HCT116 (cell line): ENCODE data around the gene MRPL34. TPM values are rescaled to one million over a fixed set of nuclear protein-coding genes. Genes with fewer than 3 reads are reported as not detected.

Experiments used
- ATAC-seq: fragments of 200-7000 bp; cut with Tn5 transposase; 2 replicates; pipeline ENCODE4 v1.9.1; 2020; ENCODE audit warnings: mild to moderate bottlenecking, moderate library complexity
- BruUV-seq: library from RNA; stranded (reverse); fragments of 400-500 nt; replicated peaks from 2 replicates; lab custom pipeline; 2021; lab: Mats Ljungman, UMichigan
- CTCF ChIA-PET: fragments of 300-600 bp; sonication (Branson Sonifier 250); formaldehyde crosslinking; loops from one replicate; lab custom pipeline; 2021; ENCODE audit warnings: antibody characterized with exemption; lab: Charles Lee
- POLR2A ChIA-PET: fragments of 300-600, 350-600 bp; sonication (Branson Sonifier 250); formaldehyde crosslinking; loops from one replicate; lab custom pipeline; 2021; ENCODE audit warnings: antibody characterized with exemption; lab: Charles Lee
- RAD21 ChIA-PET, 2 experiments: fragments of 300-600 bp; sonication (Branson Sonifier 250); formaldehyde crosslinking; loops; one replicate each; lab custom pipeline; 2023; ENCODE audit warnings: low total read pairs in 2 of 2; ENCODE audit not compliant: uncharacterized antibody in 2 of 2, unreplicated experiment in 2 of 2, low non-redundant PET in 1 of 2; lab: Charles Lee
- DNase-seq: peaks from one replicate; pipeline ENCODE4 v3.0.0-alpha.2; 2010; ENCODE audit warnings: low read depth, low spot score
- H2AFZ ChIP-seq: fragments of 200-600 bp; shearing (Covaris generic), sonication (generic); 2 replicates; pipeline ENCODE4 v1.6.1; 2017; ENCODE audit warnings: low read depth, mixed run types, mixed read lengths, antibody characterized with exemption, low read length; ENCODE audit not compliant: poor library complexity, severe bottlenecking
- H3K27ac ChIP-seq: 2 replicates; pipeline ENCODE4 v1.5.1; 2012; ENCODE audit warnings: low read depth, low read length
- H3K27me3 ChIP-seq: fragments of 200-600 bp; sonication (generic); 2 replicates; pipeline ENCODE4 v1.6.1; 2016; ENCODE audit warnings: mixed run types, low read length, mixed read lengths; ENCODE audit not compliant: insufficient read depth
- H3K36me3 ChIP-seq, 2 experiments: fragments of 200-500 bp in 1 of 2; fragments of 200-600 bp in 1 of 2; sonication (Bioruptor generic) in 1 of 2; sonication (generic) in 1 of 2; 2 replicates each; pipeline versions ENCODE4 v1.5.1 to v1.6.1; 2014 to 2016; ENCODE audit warnings: low read length in 2 of 2, inconsistent platforms in 1 of 2, mixed read lengths in 1 of 2, mixed run types in 1 of 2; ENCODE audit not compliant: insufficient read depth in 2 of 2, control insufficient read depth in 1 of 2
- H3K4me1 ChIP-seq, 2 experiments: fragments of 200-600 bp in 1 of 2; sonication (generic) in 1 of 2; 2 replicates each; pipeline versions ENCODE4 v1.5.1 to v1.6.1; 2012 to 2017; ENCODE audit warnings: low read length in 2 of 2, inconsistent platforms in 1 of 2, mild to moderate bottlenecking in 1 of 2, mixed read lengths in 1 of 2, mixed run types in 1 of 2, moderate library complexity in 1 of 2; ENCODE audit not compliant: insufficient read depth in 2 of 2, control insufficient read depth in 1 of 2
- H3K4me2 ChIP-seq: fragments of 200-600 bp; sonication (generic); 2 replicates; pipeline ENCODE4 v1.6.1; 2017; ENCODE audit warnings: mixed run types, low read length, mixed read lengths
- H3K4me3 ChIP-seq, 2 experiments: fragments of 200-600 bp in 1 of 2; sonication (generic) in 1 of 2; replicated peaks in 1 of 2; 2 replicates each; pipeline ENCODE4 v1.5.1; 2011 to 2016; ENCODE audit warnings: low read length in 2 of 2, control low read depth in 1 of 2, low read depth in 1 of 2, mild to moderate bottlenecking in 1 of 2, mixed read lengths in 1 of 2, mixed run types in 1 of 2
- H3K79me2 ChIP-seq: fragments of 200-600 bp; sonication (generic); 2 replicates; pipeline ENCODE4 v1.6.1; 2017; ENCODE audit warnings: mild to moderate bottlenecking, mixed run types, low read length, moderate library complexity, mixed read lengths; ENCODE audit not compliant: insufficient read depth
- H3K9ac ChIP-seq: fragments of 200-600 bp; sonication (generic); 2 replicates; pipeline ENCODE4 v1.6.1; 2016; ENCODE audit warnings: low read length, mixed read lengths
- H3K9me2 ChIP-seq: fragments of 200-600 bp; sonication (generic), shearing (Covaris generic); 2 replicates; pipeline ENCODE4 v1.6.1; 2017; ENCODE audit warnings: mixed run types, mild to moderate bottlenecking, moderate library complexity; ENCODE audit not compliant: insufficient read depth
- H3K9me3 ChIP-seq, 2 experiments: fragments of 200-500 bp in 1 of 2; fragments of 200-600 bp in 1 of 2; sonication (Bioruptor generic) in 1 of 2; sonication (generic) in 1 of 2; 2 replicates each; pipeline ENCODE4 v1.6.1; 2014 to 2017; ENCODE audit warnings: low read length in 2 of 2, mixed read lengths in 2 of 2, inconsistent platforms in 1 of 2, low read depth in 1 of 2, mild to moderate bottlenecking in 1 of 2, mixed run types in 1 of 2, moderate library complexity in 1 of 2; ENCODE audit not compliant: control insufficient read depth in 1 of 2, insufficient read depth in 1 of 2
- H4K20me1 ChIP-seq: fragments of 200-600 bp; sonication (generic), shearing (Covaris generic); 2 replicates; pipeline ENCODE4 v1.6.1; 2017; ENCODE audit warnings: mixed run types, mild to moderate bottlenecking, moderate library complexity; ENCODE audit not compliant: insufficient read depth
- POLR2AphosphoS5 ChIP-seq: IDR thresholded peaks from 2 replicates; pipeline ENCODE4 v1.6.1; 2011; ENCODE audit warnings: mild to moderate bottlenecking, low read depth, low read length, moderate library complexity
- TCF7L2 ChIP-seq: IDR thresholded peaks from 2 replicates; pipeline ENCODE4 v1.7.0; 2011; ENCODE audit warnings: borderline replicate concordance, inconsistent platforms; ENCODE audit not compliant: insufficient read depth, insufficient read length; ENCODE audit errors: extremely low read depth
- ZFX ChIP-seq: fragments of 450-650 bp; IDR thresholded peaks from 2 replicates; pipeline ENCODE4 v1.6.1; 2017
- intact Hi-C: fragments of 100-400 bp; cut with micrococcal nuclease; formaldehyde crosslinking; loops from 2 replicates; pipeline ENCODE4 v1.10.0; 2022
- total RNA-seq: library from RNA; stranded (reverse); gene quantifications from one replicate; pipeline ENCODE4 v1.2.1, GENCODE V29; 2021; ENCODE audit not compliant: unreplicated experiment
- TF ChIP-seq, protein P1 (sequence below), 3 experiments: fragments of 200-600 bp in 1 of 3; sonication (generic) in 1 of 3; IDR thresholded peaks in 2 of 3; conservative IDR thresholded peaks in 1 of 3; 2 replicates each; pipeline ENCODE4 v1.5.1; 2012 to 2017; ENCODE audit warnings: low read depth in 2 of 3, low read length in 2 of 3, antibody characterized with exemption in 1 of 3, borderline replicate concordance in 1 of 3, control low read depth in 1 of 3, mild to moderate bottlenecking in 1 of 3, mixed read lengths in 1 of 3, mixed run types in 1 of 3, moderate library complexity in 1 of 3; ENCODE audit not compliant: insufficient read depth in 1 of 3
- TF ChIP-seq, protein P2 (sequence below): IDR thresholded peaks from 2 replicates; pipeline ENCODE4 v1.6.1; 2012

Gene MRPL34
- total RNA-seq, 1 experiment from 2014 or later = 114 TPM

- TF ChIP-seq, protein P1, sequence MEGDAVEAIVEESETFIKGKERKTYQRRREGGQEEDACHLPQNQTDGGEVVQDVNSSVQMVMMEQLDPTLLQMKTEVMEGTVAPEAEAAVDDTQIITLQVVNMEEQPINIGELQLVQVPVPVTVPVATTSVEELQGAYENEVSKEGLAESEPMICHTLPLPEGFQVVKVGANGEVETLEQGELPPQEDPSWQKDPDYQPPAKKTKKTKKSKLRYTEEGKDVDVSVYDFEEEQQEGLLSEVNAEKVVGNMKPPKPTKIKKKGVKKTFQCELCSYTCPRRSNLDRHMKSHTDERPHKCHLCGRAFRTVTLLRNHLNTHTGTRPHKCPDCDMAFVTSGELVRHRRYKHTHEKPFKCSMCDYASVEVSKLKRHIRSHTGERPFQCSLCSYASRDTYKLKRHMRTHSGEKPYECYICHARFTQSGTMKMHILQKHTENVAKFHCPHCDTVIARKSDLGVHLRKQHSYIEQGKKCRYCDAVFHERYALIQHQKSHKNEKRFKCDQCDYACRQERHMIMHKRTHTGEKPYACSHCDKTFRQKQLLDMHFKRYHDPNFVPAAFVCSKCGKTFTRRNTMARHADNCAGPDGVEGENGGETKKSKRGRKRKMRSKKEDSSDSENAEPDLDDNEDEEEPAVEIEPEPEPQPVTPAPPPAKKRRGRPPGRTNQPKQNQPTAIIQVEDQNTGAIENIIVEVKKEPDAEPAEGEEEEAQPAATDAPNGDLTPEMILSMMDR (IDR thresholded peaks at IDR 0.05 in 2 of 3, conservative IDR thresholded peaks at IDR 0.05 in 1 of 3; ENCODE audit: borderline replicate concordance in 1 of 3, insufficient read depth in 1 of 3, low read depth in 2 of 3, low read length in 2 of 3) = no peak
- TF ChIP-seq TCF7L2 = no peak
Observed at GRCh38 chr19:17305216-17305516, 506 bp upstream of the MRPL34 start (continued).

- H2AFZ ChIP-seq = no peak overlapping the region
- peak overlapping the region; percentile 81 to 85 for H3K4me3 ChIP-seq
- ChIA-PET CTCF (interaction anchor here (0.5 to 1.6 kb wide), 3 partner anchors 27 to 80 kb away, joined by 3 to 5 read pairs (median 3); no protein-coding TSS in a partner anchor), POLR2A (interaction anchor here (0.9 to 1.6 kb wide), 3 partner anchors 11 to 26 kb away, joined by 3 to 5 read pairs (median 3); no protein-coding TSS in a partner anchor), RAD21 (no interaction called here)
- DNase-seq = no peak
- TF ChIP-seq ZFX = peak; percentile 58
- TF ChIP-seq, protein P2, sequence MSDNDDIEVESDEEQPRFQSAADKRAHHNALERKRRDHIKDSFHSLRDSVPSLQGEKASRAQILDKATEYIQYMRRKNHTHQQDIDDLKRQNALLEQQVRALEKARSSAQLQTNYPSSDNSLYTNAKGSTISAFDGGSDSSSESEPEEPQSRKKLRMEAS = peak; percentile 54
- TF ChIP-seq POLR2AphosphoS5 = no peak
- intact Hi-C loops = no loop called here
- H3K27ac ChIP-seq = peak overlapping the region; percentile 92
- no peaks in the 10 kb centered on the region for H3K27me3 ChIP-seq
- H3K9me2 ChIP-seq = no peaks in the 10 kb centered on the region
- no TSS peak for BruUV-seq
- H3K4me1 ChIP-seq = peaks cover 46 to 72% of the 10 kb centered on the region in 2 experiments
- ATAC-seq = no peak
- peaks cover 32% of the 10 kb centered on the region for H3K79me2 ChIP-seq
- H3K36me3 ChIP-seq = no peaks in the 10 kb centered on the region
- H4K20me1 ChIP-seq = no peaks in the 10 kb centered on the region
- H3K4me2 ChIP-seq = peak overlapping the region; percentile 97
- H3K9me3 ChIP-seq = no peaks in the 10 kb centered on the region
- H3K9ac ChIP-seq = peak overlapping the region; percentile 96
Observed at GRCh38 chr19:17306285-17306714, 628 bp downstream of the MRPL34 start.
